Measurements from ENCODE around the gene KIAA0319L.

The KIAA0319L gene

DNA sequence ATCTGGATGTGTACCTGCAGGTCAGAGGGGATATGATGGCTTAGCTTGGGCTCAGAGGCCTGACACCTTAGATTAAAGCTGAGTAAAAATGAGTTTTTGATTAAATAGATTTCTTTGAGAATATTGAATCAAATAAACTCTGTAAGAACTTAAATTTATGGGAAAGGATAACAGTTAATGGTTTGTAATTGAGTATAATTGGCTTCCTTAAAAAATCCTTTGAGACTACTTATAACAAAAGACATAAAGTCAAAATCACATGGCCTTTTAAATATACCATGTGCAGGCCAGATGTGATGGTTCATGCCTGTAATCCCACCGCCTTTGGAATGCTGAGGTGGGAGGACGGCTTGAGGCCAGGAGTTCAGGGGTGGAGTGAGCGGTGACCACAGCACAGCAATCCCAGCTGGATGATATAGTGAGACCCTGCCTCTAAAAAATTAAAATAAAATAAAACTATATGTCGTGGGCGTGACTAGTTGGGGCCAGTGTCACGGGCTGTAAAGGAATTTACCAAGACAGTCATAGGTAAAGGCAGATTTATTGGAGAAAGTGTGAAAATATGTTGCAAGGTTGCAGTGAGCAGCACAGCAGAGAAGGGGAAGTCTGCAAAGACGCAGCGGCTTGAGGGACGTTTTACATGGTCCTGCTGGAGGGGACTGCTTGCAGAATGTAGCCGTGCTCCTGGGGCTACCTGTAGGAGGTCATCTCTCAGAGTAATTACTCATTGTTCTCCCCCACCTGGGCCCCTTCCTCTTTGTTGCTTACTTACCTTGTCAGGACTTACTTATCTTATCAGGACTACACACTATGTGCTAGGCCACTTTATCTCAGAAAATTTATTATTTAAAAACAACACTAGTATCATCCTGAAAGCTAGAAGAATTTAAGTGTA lies 166.4 kb downstream of the KIAA0319L start:
- Mint-ChIP-seq H3K4me1 (no peaks in the 10 kb centered on the region), H3K36me3 (ENCODE audit: insufficient read depth) (peaks cover 23% of the 10 kb centered on the region), H3K27ac (ENCODE audit: low read depth) (no peak overlapping the region), H3K4me3 (no peak overlapping the region), H3K27me3 (no peaks in the 10 kb centered on the region), H3K9me3 (no peaks in the 10 kb centered on the region)
- DNase-seq (ENCODE audit: low spot score in 2 of 2) (no peak), ATAC-seq (replicated peaks; ENCODE audit: extremely low read depth, poor library complexity, severe bottlenecking) (no peak)

DNA sequence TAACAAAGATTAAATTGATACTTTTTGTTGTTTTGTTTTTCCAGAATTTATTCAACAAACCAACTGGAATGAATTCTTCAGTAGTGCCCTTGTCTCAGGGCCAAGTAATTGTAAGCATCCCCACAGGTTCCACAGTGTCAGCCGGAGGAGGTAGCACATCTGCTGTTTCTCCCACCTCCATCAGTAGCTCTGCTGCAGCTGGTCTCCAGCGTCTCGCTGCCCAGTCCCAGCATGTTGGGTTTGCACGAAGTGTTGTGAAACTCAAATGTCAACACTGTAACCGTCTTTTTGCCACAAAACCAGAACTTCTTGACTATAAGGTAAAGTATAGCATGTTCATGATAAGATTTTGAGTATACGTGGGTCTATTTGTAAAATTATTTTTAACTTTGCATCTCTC lies 170.2 kb downstream of the KIAA0319L start:
- H3K27ac Mint-ChIP-seq (ENCODE audit: low read depth): no peak overlapping the region
- ATAC-seq (replicated peaks; ENCODE audit: extremely low read depth, poor library complexity, severe bottlenecking) (no peak), DNase-seq (ENCODE audit: low spot score in 2 of 2) (no peak)
- peaks cover 9% of the 10 kb centered on the region for H3K36me3 Mint-ChIP-seq (ENCODE audit: insufficient read depth)
- no peaks in the 10 kb centered on the region for H3K27me3 Mint-ChIP-seq
- H3K4me1 Mint-ChIP-seq: no peaks in the 10 kb centered on the region
- no peaks in the 10 kb centered on the region for H3K9me3 Mint-ChIP-seq
- no peak overlapping the region for H3K4me3 Mint-ChIP-seq

DNA sequence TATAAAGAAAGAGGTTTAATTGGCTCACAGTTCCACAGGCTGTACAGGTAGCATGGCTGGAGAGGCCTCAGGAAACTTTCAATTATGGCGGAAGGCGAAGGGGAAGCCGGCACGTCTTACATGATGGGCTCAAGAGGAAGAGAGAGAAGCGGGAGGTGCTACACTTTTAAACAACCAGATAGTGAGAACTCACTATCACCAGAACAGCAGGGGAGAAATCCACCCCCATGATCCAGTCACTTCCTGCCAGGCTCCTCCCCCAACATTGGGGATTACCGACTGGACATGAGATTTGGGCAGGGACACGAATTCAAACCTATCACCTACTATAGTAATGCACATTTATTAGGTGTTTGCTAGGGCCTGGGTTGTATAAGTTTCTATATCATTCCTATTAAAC lies 170.9 kb downstream of the KIAA0319L start:
- peaks cover 9% of the 10 kb centered on the region for H3K36me3 Mint-ChIP-seq (ENCODE audit: insufficient read depth)

More for the DNA sequence above, 170.9 kb downstream of the KIAA0319L start:
- H3K4me3 Mint-ChIP-seq: no peak overlapping the region
- ATAC-seq (replicated peaks; ENCODE audit: extremely low read depth, poor library complexity, severe bottlenecking) (no peak), DNase-seq (ENCODE audit: low spot score in 2 of 2) (no peak)
- no peaks in the 10 kb centered on the region for H3K9me3 Mint-ChIP-seq
- H3K4me1 Mint-ChIP-seq: no peaks in the 10 kb centered on the region
- H3K27ac Mint-ChIP-seq (ENCODE audit: low read depth): peak overlapping the region; percentile 2
- H3K27me3 Mint-ChIP-seq: no peaks in the 10 kb centered on the region
